GM19328 (cell line): Measurements from ENCODE around the gene GPR65.

Experiments
- ATAC-seq: cut with Tn5 transposase; IDR thresholded peaks from one replicate; pipeline ENCODE4 v1.9.1; 2021; ENCODE audit warnings: mild to moderate bottlenecking, moderate library complexity; ENCODE audit not compliant: unreplicated experiment

Gene GPR65, protein sequence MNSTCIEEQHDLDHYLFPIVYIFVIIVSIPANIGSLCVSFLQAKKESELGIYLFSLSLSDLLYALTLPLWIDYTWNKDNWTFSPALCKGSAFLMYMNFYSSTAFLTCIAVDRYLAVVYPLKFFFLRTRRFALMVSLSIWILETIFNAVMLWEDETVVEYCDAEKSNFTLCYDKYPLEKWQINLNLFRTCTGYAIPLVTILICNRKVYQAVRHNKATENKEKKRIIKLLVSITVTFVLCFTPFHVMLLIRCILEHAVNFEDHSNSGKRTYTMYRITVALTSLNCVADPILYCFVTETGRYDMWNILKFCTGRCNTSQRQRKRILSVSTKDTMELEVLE

DNA sequence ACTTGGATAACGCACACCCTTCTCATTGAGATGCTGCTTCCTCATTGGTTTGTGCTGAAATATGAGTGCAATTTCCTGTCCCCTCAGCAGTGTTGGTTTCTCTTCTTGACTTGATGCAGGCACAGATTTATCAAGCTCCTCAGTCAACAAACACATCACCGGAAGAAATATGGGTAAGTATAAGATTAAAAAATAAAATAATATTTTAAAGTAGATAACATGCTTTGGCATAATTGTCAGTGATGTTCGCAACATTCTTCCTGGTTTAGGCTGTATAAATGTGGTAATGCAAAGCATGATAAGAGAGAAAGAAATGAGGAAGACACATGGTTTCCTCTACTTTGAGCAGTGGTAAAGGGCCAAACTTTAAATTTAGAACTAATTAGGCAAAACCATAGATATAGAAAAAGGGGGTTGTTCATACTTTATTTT is at the start of gene GPR65:
Gene GPR65 (plus strand): TSS at position 86 of the 432 bp plus-strand sequence. CDS start 5,713 bp downstream, outside the sequence.
- ATAC-seq = peak; percentile 64

DNA sequence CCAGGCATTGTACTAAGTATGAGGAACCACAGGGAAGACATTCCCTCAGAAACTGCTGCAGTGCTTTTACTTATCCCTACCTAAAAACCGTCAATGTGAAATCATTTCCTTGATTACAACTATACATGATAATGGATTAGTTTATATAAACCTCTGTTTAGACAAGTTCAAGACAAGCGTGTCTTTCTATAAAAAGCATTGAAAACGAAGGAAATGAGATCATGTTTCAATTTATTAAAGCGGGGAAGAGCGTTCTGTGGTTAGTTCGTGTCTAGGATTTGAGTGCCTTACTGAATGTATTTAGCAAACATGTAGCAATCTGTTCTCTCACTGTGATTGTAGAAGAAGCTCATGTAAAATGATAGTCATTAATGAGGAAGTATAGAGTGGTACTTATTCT is 49.4 kb upstream of the GPR65 start:
- ATAC-seq = no peak

DNA sequence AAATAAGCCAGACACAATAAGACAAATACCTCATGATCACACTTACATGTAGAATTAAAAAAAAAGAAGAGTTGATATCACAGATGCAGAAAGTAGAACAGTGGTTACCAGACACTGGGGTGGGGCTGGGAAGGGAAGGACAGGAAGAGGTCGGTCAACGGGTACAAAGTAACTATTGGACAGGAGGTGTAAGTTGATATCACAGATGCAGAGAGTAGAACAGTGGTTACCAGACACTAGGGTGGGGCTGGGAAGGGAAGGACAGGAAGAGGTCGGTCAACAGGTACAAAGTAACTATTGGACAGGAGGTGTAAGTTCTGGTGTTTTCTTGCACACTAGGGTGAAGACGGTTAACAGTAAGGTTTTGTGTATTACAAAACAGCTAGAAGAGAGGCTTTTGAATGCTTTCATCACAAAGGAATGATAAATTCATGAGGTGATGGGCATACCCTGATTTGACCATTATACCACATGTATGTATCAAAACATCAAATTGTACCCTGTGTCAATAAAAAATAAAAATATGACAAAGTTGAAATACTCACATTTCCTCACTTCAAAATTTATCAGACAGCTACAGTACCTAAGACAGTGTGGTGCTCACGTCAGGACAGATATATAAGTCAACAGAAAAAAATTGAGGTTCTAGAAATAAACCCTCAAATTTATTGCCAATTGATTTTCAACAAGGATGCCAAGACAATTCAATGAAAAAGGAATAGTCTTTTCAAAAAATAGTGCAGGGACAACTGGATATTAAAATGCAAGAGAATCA is 44.7 kb upstream of the GPR65 start:
- no peak for ATAC-seq

DNA sequence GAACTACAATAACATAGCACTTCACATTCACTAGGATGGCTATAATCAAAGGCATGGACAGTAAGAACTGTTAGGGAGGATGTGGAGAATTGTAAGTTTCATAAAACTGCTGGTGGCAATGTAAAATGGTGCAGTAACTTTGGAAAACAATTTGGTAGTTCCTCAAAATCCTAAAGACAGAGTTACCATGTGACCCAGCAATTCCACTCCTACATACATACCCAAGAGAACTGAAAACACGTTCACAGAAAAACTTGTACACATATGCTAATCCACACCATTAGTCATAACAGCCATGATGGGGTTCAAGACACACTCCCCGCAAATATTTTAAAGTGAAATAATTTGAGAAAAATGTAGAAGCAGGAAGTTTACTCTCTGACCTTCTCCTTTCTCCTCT is 43.7 kb upstream of the GPR65 start:
- no peak for ATAC-seq

DNA sequence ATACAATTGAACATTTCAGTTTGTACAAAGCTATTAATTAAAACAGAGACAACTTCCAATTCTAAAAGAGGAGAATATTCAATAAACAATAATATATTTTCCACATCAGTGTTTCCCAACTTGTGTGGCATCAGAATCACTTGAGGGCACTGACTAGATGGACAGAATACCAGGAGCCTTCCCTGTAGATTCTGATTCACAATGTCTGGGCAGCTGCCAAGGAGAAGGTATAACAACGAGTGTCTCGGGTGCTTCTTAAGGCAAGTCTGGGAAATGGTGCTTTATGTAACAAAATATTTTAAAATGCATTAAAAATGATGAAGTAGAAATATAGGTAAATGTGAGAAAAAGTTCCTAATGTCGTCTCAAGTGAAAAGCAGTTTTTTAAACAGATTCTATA is 38.1 kb upstream of the GPR65 start:
- no peak for ATAC-seq

DNA sequence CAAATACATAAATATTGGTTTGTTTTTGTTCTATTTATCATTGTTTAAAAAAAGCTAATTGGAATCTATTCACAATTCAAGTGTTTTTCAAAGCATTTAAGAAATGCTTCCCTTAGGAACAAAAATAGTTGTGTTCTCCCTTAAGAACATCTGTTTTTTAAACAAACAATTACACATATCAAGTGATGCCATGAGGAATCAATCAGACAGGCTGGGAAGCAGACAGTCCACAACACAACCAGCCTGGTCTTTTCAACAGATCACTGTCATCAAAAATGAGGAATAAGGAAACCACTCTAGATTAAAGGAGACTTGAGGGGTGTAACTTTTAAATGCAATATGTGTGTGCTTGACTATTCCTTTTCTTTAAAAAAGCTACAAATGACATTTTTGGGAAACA is 37.4 kb upstream of the GPR65 start:
- no peak for ATAC-seq

DNA sequence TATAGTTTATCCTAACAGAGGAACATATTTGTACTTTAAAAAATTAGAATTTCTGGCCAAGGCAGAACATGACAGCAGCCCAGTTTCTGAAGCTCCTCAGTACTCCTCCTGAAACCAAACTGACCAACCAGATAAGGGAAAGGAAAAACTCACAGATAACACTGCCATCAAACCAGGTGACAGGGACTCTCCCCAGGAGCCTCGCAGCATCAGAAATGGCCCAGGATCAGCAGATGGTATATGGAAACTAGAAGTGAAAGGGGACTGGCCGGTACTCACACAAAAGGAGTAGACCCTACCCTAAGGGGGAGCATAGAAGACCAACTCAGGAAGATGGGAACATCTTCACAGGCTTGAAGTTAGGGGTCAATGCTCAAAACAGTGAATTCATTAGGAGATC is 33.9 kb upstream of the GPR65 start:
- no peak for ATAC-seq

DNA sequence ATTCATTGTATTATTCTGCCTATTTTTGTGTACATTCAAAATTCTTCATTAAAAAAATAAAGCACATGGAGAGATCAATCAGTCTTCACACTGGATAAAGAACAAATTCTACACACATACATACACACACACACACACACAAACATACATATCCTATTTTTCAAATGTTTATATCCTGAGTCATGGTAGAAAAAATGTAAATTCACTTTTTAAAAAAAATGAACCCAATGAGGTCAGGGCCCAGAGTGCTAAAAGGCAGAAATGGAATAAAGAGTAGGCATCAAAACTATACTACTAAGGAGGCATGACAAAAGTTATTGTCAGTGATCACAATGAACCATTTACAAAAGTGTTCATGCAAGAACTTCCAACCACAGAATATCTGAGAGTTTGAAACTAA is 29.3 kb upstream of the GPR65 start:
- ATAC-seq = no peak

DNA sequence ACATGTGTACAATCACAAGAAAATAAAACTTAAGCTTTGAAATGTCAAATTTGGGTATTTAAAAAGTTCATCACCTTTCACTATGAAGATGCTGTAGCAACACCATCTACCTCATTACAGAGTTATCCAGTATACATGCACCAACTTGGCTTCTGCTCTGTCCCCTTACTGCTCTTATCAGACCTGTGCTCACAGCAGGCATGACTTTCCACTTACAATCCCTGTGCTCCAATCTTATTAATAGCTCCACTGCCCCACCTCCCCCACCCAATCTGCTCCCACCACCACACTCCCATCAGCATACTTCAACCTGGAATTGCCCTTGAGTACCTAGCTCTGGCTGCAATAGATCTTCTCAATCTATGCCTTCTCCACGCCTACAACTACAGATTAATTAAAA is 25.2 kb upstream of the GPR65 start:
- no peak for ATAC-seq

DNA sequence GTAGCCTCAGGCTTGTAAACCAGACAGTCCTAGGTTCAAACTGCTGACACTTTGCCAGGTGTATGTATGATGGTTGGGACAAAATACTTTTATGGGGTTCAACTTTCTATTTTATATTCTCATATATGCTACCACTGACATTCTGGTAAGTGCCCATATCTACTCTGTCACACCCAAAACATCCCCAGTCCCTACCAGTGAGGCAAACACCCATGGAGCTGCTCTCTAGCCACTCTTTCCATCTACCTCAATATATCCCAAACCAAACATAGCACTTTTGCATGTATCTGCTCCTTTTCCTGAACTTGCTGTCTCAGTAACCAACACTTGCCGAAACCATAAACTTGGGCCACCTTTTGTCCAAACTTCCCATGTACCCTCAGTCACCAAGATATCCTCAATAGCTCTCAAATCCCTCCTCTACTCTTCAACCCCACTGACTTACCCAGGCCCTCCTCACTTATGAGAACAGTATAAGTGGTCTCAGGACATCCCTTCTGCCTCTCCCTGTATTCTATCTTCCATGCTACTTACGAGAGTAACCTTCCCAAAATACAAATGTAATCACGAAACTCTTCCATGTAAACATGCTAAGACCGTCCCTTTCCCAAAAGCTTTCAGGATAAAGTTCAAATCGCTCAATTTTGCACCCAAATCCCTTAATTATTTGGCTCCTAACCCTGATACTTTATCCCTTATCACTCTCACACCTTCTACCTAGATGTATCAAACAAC is 15.5 kb upstream of the GPR65 start:
- no peak for ATAC-seq

DNA sequence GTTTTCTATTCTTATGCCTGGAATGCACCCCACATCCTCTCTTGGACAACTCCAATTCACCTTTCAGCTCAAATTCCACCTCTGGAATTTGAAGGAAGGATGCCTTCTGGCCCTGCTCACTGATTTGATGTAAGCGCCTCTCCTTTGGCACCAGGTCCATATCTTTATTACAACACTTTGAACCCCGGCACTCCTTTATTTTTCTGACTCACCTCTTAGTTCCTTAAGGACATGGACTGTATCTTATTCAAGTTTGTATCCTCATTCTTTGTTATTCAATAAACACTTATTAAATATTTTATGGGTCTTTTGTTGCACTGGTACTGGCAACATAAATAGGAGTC is 15.0 kb upstream of the GPR65 start:
- no peak for ATAC-seq

DNA sequence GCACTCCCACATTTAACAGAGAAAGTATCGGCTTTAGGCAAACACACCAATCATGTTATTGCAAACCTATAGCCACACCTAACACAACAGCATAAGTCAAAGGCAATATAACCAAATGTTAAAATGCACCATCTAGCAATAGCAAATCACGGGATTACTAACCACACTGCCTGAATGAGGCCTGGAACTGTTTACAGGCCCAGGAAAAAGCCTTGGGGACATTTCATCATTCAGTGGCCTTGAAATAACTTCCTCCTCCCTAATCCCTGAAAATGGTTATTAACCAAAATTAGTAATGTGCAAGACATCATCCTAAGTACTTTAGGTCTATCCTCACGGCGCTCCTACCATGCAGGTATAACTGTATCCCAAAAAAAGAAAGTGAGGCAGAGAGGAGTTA is 14.3 kb upstream of the GPR65 start:
- ATAC-seq = no peak

DNA sequence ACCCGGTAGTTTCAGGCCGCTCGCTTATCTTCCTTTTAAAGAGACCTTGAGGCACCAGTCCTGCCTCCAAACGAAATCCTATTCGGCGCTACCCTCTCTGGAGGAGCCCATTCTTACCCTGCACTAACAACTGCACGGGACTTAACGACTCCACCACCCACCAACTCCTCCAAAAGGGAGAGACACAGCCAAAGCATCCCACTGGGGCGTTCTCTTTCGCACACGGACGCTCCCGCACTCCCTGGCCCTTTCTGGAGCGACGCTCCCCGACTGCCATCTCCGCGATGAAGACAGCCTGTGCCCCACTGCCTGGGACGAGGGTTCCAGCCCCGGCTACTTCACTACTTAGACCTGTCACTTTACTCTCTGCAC is 12.6 kb upstream of the GPR65 start:
- peak; percentile 1 for ATAC-seq

DNA sequence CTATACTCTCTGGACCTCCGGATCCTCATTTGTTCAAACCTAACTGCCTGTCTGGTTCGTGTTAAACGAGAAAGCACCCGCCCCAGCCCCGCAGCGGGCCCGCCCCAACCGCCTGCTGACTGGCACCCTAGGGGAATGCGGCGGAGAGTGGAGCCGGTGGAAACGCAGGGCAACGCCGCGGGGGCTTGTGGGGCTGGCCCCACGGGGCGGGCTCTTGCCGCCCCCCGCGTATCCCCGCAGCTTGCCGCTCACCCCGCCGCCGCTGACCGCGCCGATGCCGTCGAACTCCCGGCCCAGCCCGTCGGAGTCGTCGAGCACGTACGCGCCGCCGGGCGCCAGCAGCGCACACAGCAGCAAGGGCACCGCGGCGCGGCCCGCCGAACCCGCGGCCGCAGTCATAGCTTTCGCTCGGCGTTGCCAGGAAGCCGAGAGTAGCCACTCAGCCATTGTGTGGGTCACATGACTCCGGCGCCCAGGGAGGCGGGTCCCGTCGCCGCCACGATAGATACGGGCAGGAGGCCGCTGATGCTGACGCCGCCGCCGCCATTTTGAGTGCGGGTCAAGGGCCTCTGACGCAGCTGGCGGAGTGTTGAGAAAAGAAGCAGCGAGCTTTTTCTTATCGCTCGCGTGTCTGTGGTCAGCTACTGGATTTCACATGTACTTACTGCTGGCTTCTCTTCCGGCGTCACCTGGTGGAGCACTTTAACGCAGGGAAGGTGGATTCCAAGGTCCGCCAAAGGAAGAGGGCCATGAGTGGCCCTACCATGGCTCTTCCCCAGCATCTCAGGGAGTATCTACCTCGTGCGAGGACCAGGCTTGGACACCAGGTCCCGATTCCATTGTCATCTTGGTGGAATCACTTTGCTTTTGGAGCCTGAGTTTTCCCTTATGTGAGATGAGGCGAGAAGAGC is 12.0 kb upstream of the GPR65 start, which contains the start of gene GALC:
Gene GALC (minus strand): TSS at position 465 of the 911 bp plus-strand sequence. CDS start 18 bp downstream, at position 447.
- ATAC-seq = peak; percentile 86

DNA sequence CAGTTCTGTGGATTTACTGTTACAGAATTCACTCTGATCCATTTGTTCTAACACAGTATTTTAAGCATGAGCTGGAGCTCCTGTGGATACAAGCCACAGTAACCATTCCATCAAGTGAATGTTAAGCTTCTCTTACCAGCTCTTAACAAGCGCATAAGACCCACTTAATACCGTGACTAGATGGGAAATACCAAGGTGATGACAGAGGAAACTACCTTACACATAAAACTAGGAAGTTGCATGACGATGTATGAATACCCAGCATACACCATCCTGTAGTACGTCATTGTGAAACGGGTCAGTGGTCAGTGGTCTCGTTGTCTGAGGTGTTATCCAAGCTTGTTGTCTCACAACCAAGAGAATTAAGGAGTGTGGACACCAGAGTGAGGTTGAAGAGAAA is 10.0 kb upstream of the GPR65 start:
- ATAC-seq = no peak

DNA sequence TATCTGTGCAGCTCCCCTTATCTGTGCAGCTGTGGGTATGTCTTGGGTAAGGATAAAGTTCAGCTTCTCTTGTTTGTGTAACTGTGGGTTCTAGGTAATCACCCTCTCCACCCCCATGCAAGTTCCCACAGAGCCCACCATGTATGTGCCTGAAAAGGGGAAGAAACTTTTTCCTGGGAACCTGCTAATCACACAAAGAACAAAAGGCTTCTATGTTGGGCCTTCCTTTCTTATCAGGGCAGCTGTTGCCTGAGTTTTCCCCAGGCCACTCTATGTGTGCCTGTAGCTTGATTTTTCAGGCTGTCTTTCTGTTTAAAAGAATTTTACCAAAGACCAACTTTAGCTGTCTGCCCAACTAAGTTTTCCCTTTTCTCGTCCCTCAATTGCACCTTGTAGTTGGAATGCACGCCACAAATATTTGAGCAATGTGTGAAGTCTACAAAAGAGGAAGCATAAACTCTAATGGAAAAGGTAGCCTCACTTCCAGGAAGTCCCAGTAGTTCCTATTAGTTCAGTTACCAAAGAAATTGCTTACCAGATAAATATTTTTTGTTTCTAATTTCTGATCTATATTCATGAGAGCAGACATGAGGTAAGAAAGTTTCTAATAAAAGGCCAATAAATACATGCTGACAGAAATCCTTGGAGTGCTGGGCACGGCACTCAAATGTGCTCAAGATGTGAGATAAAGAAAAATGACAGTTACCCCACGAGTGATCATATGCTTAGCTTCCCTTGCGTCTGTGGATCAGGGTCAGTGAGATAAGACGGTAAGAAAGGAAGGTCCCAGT is 9.2 kb upstream of the GPR65 start:
- ATAC-seq = no peak

DNA sequence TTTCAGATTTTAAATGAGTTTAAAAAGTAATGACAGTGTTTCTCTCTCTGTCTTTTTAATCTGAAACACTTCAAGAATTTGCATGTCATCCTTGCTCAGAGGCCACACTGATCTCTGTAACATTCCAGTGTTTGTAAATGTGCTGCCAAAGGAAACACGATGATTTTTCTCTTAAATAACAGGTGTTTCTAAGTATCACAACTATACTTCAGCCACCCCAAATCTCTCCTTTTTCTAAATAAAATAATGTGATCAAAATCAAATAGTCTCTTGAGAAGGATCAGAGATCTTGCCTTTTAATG is 8.7 kb upstream of the GPR65 start:
- ATAC-seq = no peak

DNA sequence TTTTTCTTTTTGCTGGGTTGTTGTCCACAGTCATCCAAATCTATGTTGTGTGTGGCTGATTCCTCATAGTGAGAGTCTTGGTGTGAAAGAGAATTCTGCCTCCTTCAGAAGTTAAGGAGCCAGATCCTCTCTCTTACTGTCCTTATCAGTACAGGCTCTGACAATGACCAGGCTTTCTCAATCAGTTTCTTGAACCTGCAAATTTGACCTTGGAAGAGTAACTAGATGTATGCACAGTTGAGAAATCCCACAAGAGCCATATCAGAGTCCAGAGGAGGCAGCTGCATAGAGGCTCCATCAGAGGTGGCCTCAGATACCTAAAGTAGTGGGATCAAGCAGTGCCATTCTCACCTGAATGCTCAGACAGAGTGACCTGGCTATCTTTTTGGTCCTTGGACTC is 6.5 kb upstream of the GPR65 start:
- ATAC-seq = no peak

DNA sequence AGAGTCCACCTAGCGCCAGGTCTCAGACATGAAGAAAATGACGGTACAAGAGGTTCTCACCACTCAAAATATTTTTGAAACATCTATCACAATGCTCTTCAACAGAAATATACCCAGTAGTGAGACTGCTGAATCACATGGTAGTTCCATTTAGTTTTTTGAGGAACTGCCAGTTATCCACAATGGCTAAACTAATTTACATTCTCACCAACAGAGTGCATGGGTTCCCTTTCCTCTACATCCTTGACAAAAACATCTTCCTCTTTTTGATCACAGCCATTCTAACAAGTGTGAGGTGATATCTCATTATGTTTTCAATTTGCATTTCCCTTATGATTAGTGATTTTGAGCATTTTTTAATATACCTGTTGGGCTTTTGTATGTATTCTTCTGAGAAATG is 5.7 kb upstream of the GPR65 start:
- no peak for ATAC-seq

DNA sequence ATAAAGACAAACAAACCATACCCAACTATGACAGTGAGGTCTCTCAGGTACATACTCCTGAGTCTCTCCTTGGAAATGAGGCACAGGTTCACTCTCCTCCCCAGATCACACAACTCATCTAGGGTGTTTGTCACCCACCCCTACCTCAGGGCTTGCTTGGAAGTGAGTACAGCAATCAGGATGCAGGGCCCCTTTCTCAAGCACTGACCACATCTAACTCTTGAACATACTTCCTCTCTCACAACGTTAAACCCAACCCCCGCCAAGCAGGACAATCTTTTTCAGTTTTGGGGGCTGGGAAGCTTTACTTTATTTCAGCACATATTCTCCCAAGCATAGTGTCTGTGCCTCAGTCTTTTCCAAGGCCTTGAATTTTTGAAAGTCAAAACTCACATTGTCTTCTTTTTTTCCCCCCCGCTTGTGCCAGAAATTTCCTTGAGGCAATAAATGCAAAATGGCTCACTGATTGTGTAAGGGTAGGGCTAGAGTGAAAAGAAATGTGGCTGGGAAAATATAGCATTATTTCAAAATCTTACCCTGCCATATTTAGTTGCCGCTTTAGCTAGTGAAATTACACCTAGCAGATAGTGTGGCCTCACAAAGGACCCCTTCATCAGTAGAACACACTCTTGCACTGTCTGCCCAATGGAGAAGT is 2.4 kb upstream of the GPR65 start:
- ATAC-seq = no peak
